Body of pancreas (tissue), 4 donors: Measurements from ENCODE around the gene ZNF530. TPM values are rescaled to one million over a fixed set of nuclear protein-coding genes. Genes with fewer than 3 reads are reported as not detected.

Source experiments
- ATAC-seq: fragments of 150-250 bp; one replicate; pipeline ENCODE4 v1.9.1; 2016
- DNase-seq, 4 donors: peaks; one replicate each; pipeline ENCODE4 v3.0.0-alpha.2; 2019
- H3K27ac ChIP-seq, 4 donors: fragments of 200-600 bp; sonication (generic); 1 replicate in 3 of 4; 2 replicates in 1 of 4; pipeline versions ENCODE4 v1.5.1 to v1.6.1; 2016 to 2019; ENCODE audit warnings: mild to moderate bottlenecking in 1 of 4, mixed read lengths in 1 of 4, moderate library complexity in 1 of 4
- H3K27me3 ChIP-seq, 2 donors: fragments of 200-600 bp; sonication (generic); one replicate each; pipeline ENCODE4 v1.6.0; 2016; ENCODE audit warnings: mild to moderate bottlenecking in 1 of 2
- H3K36me3 ChIP-seq, 2 donors: fragments of 200-600 bp; sonication (generic); replicated peaks in 1 of 2; 2 replicates each; pipeline ENCODE4 v1.5.1; 2016; ENCODE audit warnings: low read depth in 2 of 2; ENCODE audit not compliant: insufficient read depth in 1 of 2
- H3K4me1 ChIP-seq: fragments of 200-600 bp; sonication (generic); one replicate; pipeline ENCODE4 v1.6.0; 2016
- H3K4me3 ChIP-seq, 2 donors: fragments of 200-600 bp; sonication (generic); 1 replicate in 1 of 2; 2 replicates in 1 of 2; pipeline ENCODE4 v1.5.1; 2016 to 2019
- H3K9me3 ChIP-seq, 3 donors: fragments of 200-600 bp; sonication (generic); 1 replicate in 2 of 3; 2 replicates in 1 of 3; pipeline ENCODE4 v1.5.1; 2016
- CTCF ChIP-seq, 7 experiments: fragments of 450-650 bp in 4 of 7; fragments of 200-600 bp in 3 of 7; sonication (generic) in 3 of 7; IDR thresholded peaks; one replicate each; pipeline ENCODE4 v1.5.1; 2016 to 2019; ENCODE audit warnings: antibody characterized with exemption in 7 of 7
- POLR2A ChIP-seq, 3 donors: fragments of 450-650 bp; IDR thresholded peaks; one replicate each; pipeline ENCODE4 v1.6.1; 2016; ENCODE audit warnings: antibody characterized with exemption in 3 of 3, mild to moderate bottlenecking in 2 of 3
- WGBS, 2 donors: methylation state at CpG; one replicate each; pipeline ENCODE4 v1.1.5; 2017; 5-methylcytosine and 5-hydroxymethylcytosine counted together
- intact Hi-C: fragments of 100-400 bp; cut with DNase I; formaldehyde crosslinking; loops from one replicate; pipeline ENCODE4 v1.15.1; 2023
- total RNA-seq, 2 donors: library from RNA; depleted of rRNA; stranded (reverse); fragments of >200 nt; gene quantifications; one replicate each; pipeline ENCODE4 v1.1.0, GENCODE V29; 2016

ZNF530 gene
- total RNA-seq, 2 donors from 2014 or later = 0.78 to 2.6 TPM

DNA sequence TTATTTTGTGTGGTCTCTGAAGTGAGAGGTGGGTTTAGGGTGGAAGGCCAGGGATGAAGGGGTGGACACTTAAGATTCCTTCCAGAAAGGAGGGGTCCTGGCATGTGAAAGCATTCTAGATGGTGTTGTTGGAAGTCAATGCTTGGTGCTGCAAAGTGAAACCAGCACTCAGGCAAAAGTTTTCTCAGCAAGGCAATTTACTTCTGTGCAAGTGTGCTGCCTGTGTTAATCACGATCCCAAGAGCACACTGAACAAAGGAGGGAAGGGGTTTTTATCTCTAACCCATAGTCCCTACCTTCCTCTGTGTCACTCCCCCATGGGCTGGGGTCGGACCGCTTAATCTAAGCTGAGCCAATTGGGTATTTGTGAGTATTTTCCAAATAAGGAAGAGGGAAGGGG is 15.7 kb downstream of the ZNF530 start:
- DNase-seq = no peak
- Histone ChIP-seq H3K36me3 (peaks cover 13 to 24% of the 10 kb centered on the region in 2 donors), H3K27ac (no peak overlapping the region), H3K4me3 (no peak overlapping the region), H3K27me3 (no peaks in the 10 kb centered on the region), H3K4me1 (peaks cover 12% of the 10 kb centered on the region), H3K9me3 (peaks cover 0 to 56% (median 2%) of the 10 kb centered on the region in 3 donors)
- intact Hi-C loops = no loop called here
- WGBS, 2 donors = 83 to 97% methylated on average over 3 of the region's 3 CpGs
- no peak for TF ChIP-seq POLR2A (IDR thresholded peaks at IDR 0.05)
- TF ChIP-seq CTCF (IDR thresholded peaks at IDR 0.05) = no peak
- no peak for ATAC-seq

DNA sequence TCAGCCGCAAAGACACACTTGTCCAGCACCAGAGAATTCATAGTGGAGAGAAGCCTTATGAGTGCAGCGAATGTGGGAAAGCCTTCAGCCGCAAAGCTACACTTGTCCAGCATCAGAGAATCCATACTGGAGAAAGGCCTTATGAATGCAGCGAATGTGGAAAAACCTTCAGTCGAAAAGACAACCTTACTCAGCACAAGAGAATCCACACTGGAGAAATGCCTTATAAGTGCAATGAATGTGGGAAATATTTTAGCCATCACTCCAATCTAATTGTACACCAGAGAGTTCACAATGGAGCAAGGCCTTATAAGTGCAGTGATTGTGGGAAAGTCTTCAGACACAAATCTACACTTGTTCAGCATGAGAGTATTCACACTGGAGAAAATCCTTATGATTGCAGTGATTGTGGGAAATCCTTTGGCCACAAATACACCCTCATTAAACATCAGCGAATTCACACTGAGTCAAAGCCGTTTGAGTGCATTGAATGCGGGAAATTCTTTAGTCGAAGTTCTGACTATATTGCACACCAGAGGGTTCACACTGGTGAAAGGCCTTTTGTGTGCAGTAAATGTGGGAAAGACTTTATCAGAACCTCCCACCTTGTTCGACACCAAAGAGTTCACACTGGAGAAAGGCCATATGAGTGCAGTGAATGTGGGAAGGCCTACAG is 21.1 kb downstream of the ZNF530 start:
- ATAC-seq (no peak), DNase-seq (no peak)
- no peak for TF ChIP-seq CTCF (IDR thresholded peaks at IDR 0.05)
- TF ChIP-seq POLR2A (IDR thresholded peaks at IDR 0.05) = no peak
- no peaks in the 10 kb centered on the region for H3K27me3 ChIP-seq
- no peaks in the 10 kb centered on the region for H3K4me1 ChIP-seq
- intact Hi-C loops = no loop called here
- H3K4me3 ChIP-seq = no peak overlapping the region
- H3K9me3 ChIP-seq = peaks cover 0 to 89% (median 6%) of the 10 kb centered on the region in 3 donors
- no peak overlapping the region for H3K27ac ChIP-seq
- WGBS, 2 donors = 95 to 99% methylated on average over 10 of the region's 10 CpGs
- H3K36me3 ChIP-seq = peaks cover 18 to 46% of the 10 kb centered on the region in 2 donors

- ATAC-seq = no peak
- Histone ChIP-seq H3K36me3 (peaks cover 18 to 41% of the 10 kb centered on the region in 2 donors), H3K9me3 (peaks cover 0 to 66% (median 6%) of the 10 kb centered on the region in 3 donors)
Measured at GRCh38 chr19:57623091-57623490, 23.4 kb downstream of the ZNF530 start.

DNA sequence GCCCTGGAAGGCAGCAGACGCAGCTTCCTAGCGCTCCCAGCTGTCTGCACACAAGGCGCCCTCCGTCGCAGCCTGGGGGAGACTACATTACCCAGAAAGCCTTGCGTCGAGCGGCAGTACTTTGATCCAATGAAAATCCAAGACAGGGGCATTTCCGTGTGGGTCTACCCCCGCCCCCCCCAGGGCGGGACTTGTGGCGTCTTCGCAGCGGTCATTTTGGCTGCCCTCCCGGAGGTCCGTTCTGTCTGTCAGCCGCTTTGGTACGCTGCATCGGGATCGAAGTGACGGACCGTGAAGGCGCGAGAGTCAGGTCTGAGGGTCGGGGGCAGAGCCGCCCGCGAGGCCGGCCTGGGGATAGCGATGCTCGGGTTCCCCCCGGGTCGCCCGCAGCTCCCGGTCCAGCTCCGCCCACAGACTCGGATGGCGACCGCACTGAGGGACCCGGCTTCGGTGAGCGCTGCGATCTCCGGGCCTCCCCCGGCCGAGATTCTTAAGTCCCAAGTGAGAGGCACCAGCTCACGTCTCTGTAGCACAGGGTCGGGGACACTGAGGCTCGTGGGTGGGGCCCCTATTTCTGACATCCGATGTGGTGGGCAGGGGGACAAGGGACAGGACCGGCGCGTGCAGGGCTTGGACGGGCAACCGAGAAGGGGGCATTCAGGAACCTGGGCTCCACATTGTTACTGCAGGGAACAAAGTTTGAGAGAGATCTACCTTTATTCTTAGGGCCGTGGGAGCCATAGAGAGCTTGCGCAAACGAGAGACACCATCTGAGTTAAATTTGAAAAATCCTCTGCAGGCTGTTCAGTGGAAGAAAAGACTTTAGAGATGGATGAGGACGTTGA is 33.5 kb downstream of the ZNF530 start, which contains the start of gene ZNF211:
TSS of gene ZNF211 (plus strand) at position 182 of the 845 bp plus-strand sequence. CDS start at position 361, 179 bp downstream.
- Histone ChIP-seq H3K4me3 (peak within 1 kb of the TSS; percentile 48 to 89), H3K27me3 (no peaks in the 10 kb centered on the region), H3K27ac (peak within 1 kb of the TSS; percentile 46 to 72 (median 71)), H3K4me1 (peaks cover 8% of the 10 kb centered on the region), H3K36me3 (peaks cover 0 to 9% of the 10 kb centered on the region in 2 donors), H3K9me3 (peaks cover 0 to 17% (median 0%) of the 10 kb centered on the region in 3 donors)
- intact Hi-C loops = no loop called here
- TF ChIP-seq POLR2A (IDR thresholded peaks at IDR 0.05) = peak in 2 of 3 donors; percentile 42 to 44
- TF ChIP-seq CTCF (IDR thresholded peaks at IDR 0.05) = no peak
- DNase-seq = peak; percentile 88 to 95 (median 92)
- 1 to 5% methylated on average over 14 to 46 of the region's 59 CpGs for WGBS, 2 donors
- ATAC-seq = peak; percentile 99

More at GRCh38 chr19:57623091-57623490, 23.4 kb downstream of the ZNF530 start:
- no peak for DNase-seq
- Histone ChIP-seq H3K27me3 (no peaks in the 10 kb centered on the region), H3K4me1 (no peaks in the 10 kb centered on the region), H3K27ac (no peak overlapping the region), H3K4me3 (no peak overlapping the region)
- intact Hi-C loops = no loop called here
- no peak for TF ChIP-seq CTCF (IDR thresholded peaks at IDR 0.05)
- no peak for TF ChIP-seq POLR2A (IDR thresholded peaks at IDR 0.05)
